SK-N-SH (cell line): ENCODE measurements around the gene MIF. TPM values are rescaled to one million over a fixed set of nuclear protein-coding genes. Genes with fewer than 3 reads are reported as not detected.
"Not testable (repeated sequence)": the region's sequence is repeated elsewhere in the genome, so short reads cannot be mapped to it uniquely, and the experiment has no call there.

Experiments used
- CTCF ChIA-PET: fragments of 300-600, 350-600 bp; formaldehyde crosslinking; extraction: SDS; loops from one replicate; lab custom pipeline; 2021; lab: Yijun Ruan, JAX
- POLR2A ChIA-PET: fragments of 350-600 bp; sonication (Branson Sonifier 250); formaldehyde crosslinking; extraction: SDS; loops from one replicate; lab custom pipeline; 2020; ENCODE audit warnings: antibody characterized with exemption, inconsistent platforms; lab: Yijun Ruan, JAX
- DNase-seq: peaks from one replicate; pipeline ENCODE4 v3.0.0; 2012
- H2AFZ ChIP-seq: fragments of 200-600 bp; sonication (generic); 2 replicates; pipeline ENCODE4 v1.8.1; 2016; ENCODE audit warnings: antibody characterized with exemption, mild to moderate bottlenecking, low read depth
- H3F3A ChIP-seq: fragments of 200-600 bp; sonication (generic); replicated peaks from 2 replicates; pipeline ENCODE3; 2016; ENCODE audit warnings: antibody characterized with exemption, mild to moderate bottlenecking; ENCODE audit not compliant: insufficient read depth
- H3K27ac ChIP-seq, 2 experiments: fragments of 200-500 bp in 1 of 2; fragments of 200-600 bp in 1 of 2; sonication (Bioruptor generic) in 1 of 2; sonication (generic), shearing (Covaris generic) in 1 of 2; 2 replicates each; pipeline versions ENCODE4 v1.5.1 to v1.6.1; 2014 to 2016; ENCODE audit warnings: low read depth in 2 of 2, inconsistent platforms in 1 of 2, low read length in 1 of 2, mild to moderate bottlenecking in 1 of 2, mixed read lengths in 1 of 2
- H3K27me3 ChIP-seq: fragments of 200-600 bp; sonication (generic), shearing (Covaris generic); 2 replicates; pipeline ENCODE4 v1.6.1; 2016; ENCODE audit warnings: mixed run types; ENCODE audit not compliant: insufficient read depth
- H3K36me3 ChIP-seq, 2 experiments: fragments of 200-500 bp in 1 of 2; fragments of 200-600 bp in 1 of 2; sonication (Bioruptor generic) in 1 of 2; sonication (generic) in 1 of 2; replicated peaks in 1 of 2; 2 replicates each; pipeline versions ENCODE3 to v1.5.1; 2014 to 2016; ENCODE audit warnings: low read length in 1 of 2, mild to moderate bottlenecking in 1 of 2; ENCODE audit not compliant: insufficient read depth in 2 of 2, control insufficient read depth in 1 of 2
- H3K4me1 ChIP-seq, 2 experiments: fragments of 200-500 bp in 1 of 2; fragments of 200-600 bp in 1 of 2; sonication (Bioruptor generic) in 1 of 2; sonication (generic), shearing (Covaris generic) in 1 of 2; 2 replicates each; pipeline versions ENCODE4 v1.5.1 to v1.6.1; 2014 to 2016; ENCODE audit warnings: low read depth in 1 of 2, low read length in 1 of 2, mixed run types in 1 of 2; ENCODE audit not compliant: insufficient read depth in 2 of 2, control insufficient read depth in 1 of 2
- H3K4me2 ChIP-seq: fragments of 200-600 bp; sonication (generic), shearing (Covaris generic); 2 replicates; pipeline ENCODE4 v1.6.1; 2017; ENCODE audit warnings: mixed run types
- H3K4me3 ChIP-seq, 2 experiments: fragments of 200-500 bp in 1 of 2; fragments of 200-600 bp in 1 of 2; sonication (Bioruptor generic) in 1 of 2; sonication (generic), shearing (Covaris generic) in 1 of 2; 2 replicates each; pipeline versions ENCODE4 v1.5.1 to v1.8.1; 2014 to 2016; ENCODE audit warnings: low read depth in 2 of 2, inconsistent platforms in 1 of 2, low read length in 1 of 2, mild to moderate bottlenecking in 1 of 2, mixed read lengths in 1 of 2, moderate library complexity in 1 of 2
- H3K79me2 ChIP-seq: fragments of 200-600 bp; sonication (generic); 2 replicates; pipeline ENCODE4 v1.8.1; 2017; ENCODE audit warnings: mild to moderate bottlenecking; ENCODE audit not compliant: insufficient read depth
- H3K9ac ChIP-seq: fragments of 200-600 bp; sonication (generic); 2 replicates; pipeline ENCODE4 v1.6.1; 2017; ENCODE audit warnings: mixed run types
- H3K9me2 ChIP-seq: fragments of 200-600 bp; sonication (generic); 2 replicates; pipeline ENCODE4 v1.6.1; 2017; ENCODE audit warnings: mixed run types
- H3K9me3 ChIP-seq: fragments of 200-600 bp; sonication (generic); 2 replicates; pipeline ENCODE4 v1.6.1; 2017; ENCODE audit warnings: mixed run types, mild to moderate bottlenecking, moderate library complexity
- H4K20me1 ChIP-seq: fragments of 200-600 bp; sonication (generic); 2 replicates; pipeline ENCODE4 v1.6.1; 2017; ENCODE audit warnings: mild to moderate bottlenecking, mixed run types; ENCODE audit not compliant: insufficient read depth
- CHD2 ChIP-seq: fragments of 150-350 bp; IDR thresholded peaks from 2 replicates; pipeline ENCODE4 v1.6.1; 2018; ENCODE audit warnings: low read length; ENCODE audit not compliant: partially characterized antibody
- ELF1 ChIP-seq: IDR thresholded peaks from 2 replicates; pipeline ENCODE4 v1.4.0; 2012
- EP300 ChIP-seq, 2 experiments: IDR thresholded peaks; 2 replicates each; pipeline versions ENCODE4 v1.4.0 to v1.6.1; 2012; ENCODE audit warnings: borderline replicate concordance in 1 of 2, low read depth in 1 of 2, low read length in 1 of 2
- EZH2phosphoT487 ChIP-seq: fragments of 200-600 bp; sonication (generic); IDR thresholded peaks from 2 replicates; pipeline ENCODE4 v1.6.1; 2017; ENCODE audit warnings: low read depth, mixed run types, mild to moderate bottlenecking, antibody characterized with exemption, moderate library complexity, borderline replicate concordance
- GABPA ChIP-seq: IDR thresholded peaks from 2 replicates; pipeline ENCODE4 v1.4.0; 2012; ENCODE audit warnings: low read depth, mild to moderate bottlenecking
- GATA2 ChIP-seq: sonication (generic); formaldehyde crosslinking; IDR thresholded peaks from 2 replicates; pipeline ENCODE4 v1.5.0; 2020; ENCODE audit warnings: mild to moderate bottlenecking, missing genetic modification reagents
- IRF3 ChIP-seq: fragments of 150-350 bp; IDR thresholded peaks from 2 replicates; pipeline ENCODE4 v1.6.1; 2016; ENCODE audit warnings: mild to moderate bottlenecking, low read depth, low read length
- JUND ChIP-seq: IDR thresholded peaks from 2 replicates; pipeline ENCODE4 v1.4.0; 2012
- MAX ChIP-seq: IDR thresholded peaks from 2 replicates; pipeline ENCODE4 v1.4.0; 2012; ENCODE audit warnings: low read depth
- MEF2A ChIP-seq: IDR thresholded peaks from 2 replicates; pipeline ENCODE4 v1.4.0; 2012; ENCODE audit warnings: low read depth, borderline replicate concordance
- NFIC ChIP-seq: IDR thresholded peaks from 2 replicates; pipeline ENCODE4 v1.4.0; 2012; ENCODE audit warnings: borderline replicate concordance
- NRF1 ChIP-seq: IDR thresholded peaks from 2 replicates; pipeline ENCODE4 v1.6.1; 2012; ENCODE audit warnings: low read depth, mild to moderate bottlenecking, low read length
- POLR2AphosphoS5 ChIP-seq: IDR thresholded peaks from 2 replicates; pipeline ENCODE4 v1.6.1; 2012; ENCODE audit warnings: low read depth, low read length
- REST ChIP-seq: IDR thresholded peaks from 2 replicates; pipeline ENCODE4 v1.6.1; 2012; ENCODE audit warnings: mild to moderate bottlenecking, low read depth, low read length, moderate library complexity
- RXRA ChIP-seq: IDR thresholded peaks from 2 replicates; pipeline ENCODE4 v1.4.0; 2012; ENCODE audit warnings: low read depth, mild to moderate bottlenecking, borderline replicate concordance
- SMC3 ChIP-seq: IDR thresholded peaks from 2 replicates; pipeline ENCODE4 v1.6.1; 2012; ENCODE audit warnings: low read depth, low read length, improper control_type of control experiment
- TCF12 ChIP-seq: IDR thresholded peaks from 2 replicates; pipeline ENCODE4 v1.4.0; 2012
- TEAD4 ChIP-seq: IDR thresholded peaks from 2 replicates; pipeline ENCODE4 v1.4.0; 2012; ENCODE audit warnings: mild to moderate bottlenecking, borderline replicate concordance; ENCODE audit not compliant: insufficient read depth
- USF1 ChIP-seq: IDR thresholded peaks from 2 replicates; pipeline ENCODE4 v1.4.0; 2012; ENCODE audit warnings: low read depth, borderline replicate concordance
- YY1 ChIP-seq: IDR thresholded peaks from 2 replicates; pipeline ENCODE4 v1.4.0; 2012; ENCODE audit warnings: low read depth, mild to moderate bottlenecking
- WGBS: methylation state at CpG from one replicate; pipeline ENCODE4 v1.1.6; 2017; ENCODE audit warnings: low lambda C conversion rate; 5-methylcytosine and 5-hydroxymethylcytosine counted together
- polyA plus RNA-seq, 3 experiments: library from polyadenylated mRNA; depleted of rRNA; stranded (reverse); fragments of >200 nt; gene quantifications; 2 replicates each; pipeline ENCODE4 v1.2.3, GENCODE V29; 2012

The MIF gene
- polyA plus RNA-seq, 1 of the 3 experiments (the other 2 are of a cell fraction): 565 TPM

GRCh38 chr22:23913661-23914353 is 19.6 kb downstream of the MIF start (continued):
- TF ChIP-seq EP300 (IDR thresholded peaks at IDR 0.05; ENCODE audit: borderline replicate concordance in 1 of 2, low read depth in 1 of 2, low read length in 1 of 2) (no peak), NRF1 (0 out of 2 replicates have a peak, but pooled peaks have one; percentile 16), CHD2 (peak; percentile 56), POLR2AphosphoS5 (peak; percentile 97), USF1 (no peak), NFIC (peak; percentile 42; the same call in 1 of the 2 replicates)

GRCh38 chr22:23915290-23915689 is 21.1 kb downstream of the MIF start:
- Histone ChIP-seq H3K9me3 (no peaks in the 10 kb centered on the region), H3K36me3 (peaks cover 0 to 2% of the 10 kb centered on the region in 2 experiments), H4K20me1 (no peaks in the 10 kb centered on the region), H3K27me3 (no peaks in the 10 kb centered on the region), H2AFZ (no peak overlapping the region), H3K79me2 (no peaks in the 10 kb centered on the region), H3K27ac (peak overlapping the region in 1 of 2 experiments; percentile 18; a peak in 1 of 4 replicates), H3K9ac (no peak overlapping the region), H3K4me3 (no peak overlapping the region), H3K4me1 (peaks cover 0 to 6% of the 10 kb centered on the region in 2 experiments; a peak in 2 of 4 replicates), H3F3A (peaks cover 14% of the 10 kb centered on the region), H3K9me2 (no peaks in the 10 kb centered on the region), H3K4me2 (no peak overlapping the region)
- ChIA-PET CTCF (no interaction called here), POLR2A (no interaction called here)
- no peak for DNase-seq
- WGBS: 94% methylated on average over 3 of the region's 3 CpGs
- TF ChIP-seq MAX (no peak), TEAD4 (no peak), EP300 (IDR thresholded peaks at IDR 0.05; ENCODE audit: borderline replicate concordance in 1 of 2, low read depth in 1 of 2, low read length in 1 of 2) (no peak), GATA2 (CRISPR knock-in tag) (no peak), JUND (no peak), TCF12 (no peak), IRF3 (no peak), POLR2AphosphoS5 (no peak), YY1 (no peak), CHD2 (no peak), GABPA (no peak), RXRA (no peak), EZH2phosphoT487 (no peak), ELF1 (no peak), USF1 (no peak), REST (no peak), MEF2A (no peak), NFIC (no peak), SMC3 (no peak)

GRCh38 chr22:23920267-23920611 is 26.1 kb downstream of the MIF start:
- H3K4me2 ChIP-seq, H4K20me1 ChIP-seq, H3K9me2 ChIP-seq, H3K79me2 ChIP-seq, H3K4me3 ChIP-seq, H3K9me3 ChIP-seq, H3K9ac ChIP-seq, H3K4me1 ChIP-seq, DNase-seq, H3F3A ChIP-seq, POLR2A ChIA-PET, H3K27me3 ChIP-seq, H2AFZ ChIP-seq, H3K27ac ChIP-seq: not testable (repeated sequence)
- H3K36me3 ChIP-seq: peaks cover 0 to 27% of the 10 kb centered on the region in 2 experiments
- WGBS: 73% methylated on average over 1 of the region's 1 CpG
- CTCF ChIA-PET: interaction anchor here (1.1 kb wide), 1 partner anchor 19 kb away, joined by 3 read pairs; no protein-coding TSS in a partner anchor
